Measurements from ENCODE around the gene AP3D1.

- TF ChIP-seq POLR2A (IDR thresholded peaks at IDR 0.05) (no peak), CTCF (IDR thresholded peaks at IDR 0.05) (no peak), POLR2AphosphoS5 (IDR thresholded peaks at IDR 0.05) (no peak)
These were observed 37.5 kb upstream of the AP3D1 start for GRCh38 chr19:2188708-2189385.
